HG02759 (cell line): ENCODE results near the gene TSPAN4.

Experiments used
- ATAC-seq: cut with Tn5 transposase; IDR thresholded peaks from one replicate; pipeline ENCODE4 v1.9.1; 2021; ENCODE audit warnings: mild to moderate bottlenecking, moderate library complexity; ENCODE audit not compliant: unreplicated experiment

TSPAN4 gene

GRCh38 chr11:905952-906351 is 63.3 kb downstream of the TSPAN4 start:
- ATAC-seq: no peak

GRCh38 chr11:907668-908067 is 65.0 kb downstream of the TSPAN4 start:
- ATAC-seq: no peak

- ATAC-seq: no peak
Observed at GRCh38 chr11:908273-908672, 65.6 kb downstream of the TSPAN4 start.

GRCh38 chr11:909406-909805 is 66.8 kb downstream of the TSPAN4 start:
- ATAC-seq: no peak

GRCh38 chr11:910044-910588 is 67.5 kb downstream of the TSPAN4 start:
- ATAC-seq: no peak

GRCh38 chr11:910589-911030 is 68.0 kb downstream of the TSPAN4 start, which contains the start of gene CHID1:
Gene CHID1 (minus strand): TSS chr11:910810. CDS start chr11:904816, 5,994 bp downstream.
- ATAC-seq: peak; percentile 93

GRCh38 chr11:911031-911889 is 68.6 kb downstream of the TSPAN4 start:
- peak; percentile 41 for ATAC-seq

GRCh38 chr11:911890-912219 is 69.2 kb downstream of the TSPAN4 start:
- ATAC-seq: no peak

GRCh38 chr11:912266-912665 is 69.6 kb downstream of the TSPAN4 start:
- no peak for ATAC-seq

- no peak for ATAC-seq
Observed at GRCh38 chr11:913043-913442, 70.4 kb downstream of the TSPAN4 start.

GRCh38 chr11:914204-914603 is 71.6 kb downstream of the TSPAN4 start:
- ATAC-seq: no peak

GRCh38 chr11:914747-915501 is 72.3 kb downstream of the TSPAN4 start:
- ATAC-seq: no peak
